Smooth muscle cell (in vitro differentiated cells): ENCODE data around the gene ZNF512B. TPM values are rescaled to one million over a fixed set of nuclear protein-coding genes. Genes with fewer than 3 reads are reported as not detected.

Experiments
- DNase-seq: peaks from one replicate; lab custom pipeline; 2025; ENCODE audit not compliant: unreplicated experiment; lab: John Stamatoyannopoulos, UW
- H2AFZ ChIP-seq: fragments of 200-600 bp; sonication (generic); 2 replicates; pipeline ENCODE4 v1.6.0; 2016; ENCODE audit warnings: antibody characterized with exemption, low read depth, mild to moderate bottlenecking
- H3F3A ChIP-seq: fragments of 200-600 bp; sonication (generic); 2 replicates; pipeline ENCODE4 v1.6.0; 2017; ENCODE audit warnings: antibody characterized with exemption, low read depth
- H3K27ac ChIP-seq: fragments of 200-600 bp; sonication (generic); 2 replicates; pipeline ENCODE4 v1.5.1; 2016; ENCODE audit warnings: low read depth, mild to moderate bottlenecking
- H3K27me3 ChIP-seq: fragments of 200-600 bp; sonication (generic); 2 replicates; pipeline ENCODE4 v1.6.1; 2016; ENCODE audit warnings: low read depth, mild to moderate bottlenecking
- H3K36me3 ChIP-seq: fragments of 200-600 bp; sonication (generic); 2 replicates; pipeline ENCODE4 v1.5.1; 2016; ENCODE audit warnings: low read depth
- H3K4me1 ChIP-seq: fragments of 200-600 bp; sonication (generic); 2 replicates; pipeline ENCODE4 v1.5.1; 2016; ENCODE audit warnings: low read depth
- H3K4me2 ChIP-seq: fragments of 200-600 bp; sonication (generic); 2 replicates; pipeline ENCODE4 v1.6.0; 2016; ENCODE audit warnings: mild to moderate bottlenecking
- H3K4me3 ChIP-seq: fragments of 200-600 bp; sonication (generic); 2 replicates; pipeline ENCODE4 v1.5.1; 2016; ENCODE audit warnings: mild to moderate bottlenecking
- H3K79me2 ChIP-seq: fragments of 200-600 bp; sonication (generic); 2 replicates; pipeline ENCODE4 v1.6.0; 2016; ENCODE audit warnings: low read depth, mild to moderate bottlenecking
- H3K9ac ChIP-seq: fragments of 200-600 bp; sonication (generic); 2 replicates; pipeline ENCODE4 v1.6.0; 2016; ENCODE audit warnings: low read depth
- H3K9me3 ChIP-seq: fragments of 200-600 bp; sonication (generic); replicated peaks from 2 replicates; pipeline ENCODE4 v1.5.1; 2016; ENCODE audit warnings: low read depth
- H4K20me1 ChIP-seq: fragments of 200-600 bp; sonication (generic); 2 replicates; pipeline ENCODE4 v1.6.0; 2016; ENCODE audit warnings: low read depth
- WGBS: methylation state at CpG from one replicate; pipeline ENCODE4 v1.1.7; 2016; ENCODE audit warnings: low lambda C conversion rate; 5-methylcytosine and 5-hydroxymethylcytosine counted together
- polyA plus RNA-seq: library from polyadenylated mRNA; unstranded; fragments of >200 nt; fragmentation: Nextera tagmentation; extraction: Ambion mirVana; gene quantifications from 2 replicates; pipeline ENCODE4 v1.2.1, GENCODE V29; 2016
- total RNA-seq: library from RNA; depleted of rRNA; stranded (reverse); fragments of >200 nt; gene quantifications from 2 replicates; pipeline ENCODE4 v1.2.3, GENCODE V29; 2014
- TF ChIP-seq, protein P1 (sequence below): fragments of 200-600 bp; sonication (generic); IDR thresholded peaks from 2 replicates; pipeline ENCODE4 v1.5.1; 2017; ENCODE audit warnings: borderline replicate concordance, mild to moderate bottlenecking, antibody characterized with exemption; ENCODE audit not compliant: insufficient read depth, poor library complexity, severe bottlenecking

Gene ZNF512B
- total and polyA plus RNA-seq, 2 experiments from 2014 or later: 4.6 to 5.6 TPM

DNA sequence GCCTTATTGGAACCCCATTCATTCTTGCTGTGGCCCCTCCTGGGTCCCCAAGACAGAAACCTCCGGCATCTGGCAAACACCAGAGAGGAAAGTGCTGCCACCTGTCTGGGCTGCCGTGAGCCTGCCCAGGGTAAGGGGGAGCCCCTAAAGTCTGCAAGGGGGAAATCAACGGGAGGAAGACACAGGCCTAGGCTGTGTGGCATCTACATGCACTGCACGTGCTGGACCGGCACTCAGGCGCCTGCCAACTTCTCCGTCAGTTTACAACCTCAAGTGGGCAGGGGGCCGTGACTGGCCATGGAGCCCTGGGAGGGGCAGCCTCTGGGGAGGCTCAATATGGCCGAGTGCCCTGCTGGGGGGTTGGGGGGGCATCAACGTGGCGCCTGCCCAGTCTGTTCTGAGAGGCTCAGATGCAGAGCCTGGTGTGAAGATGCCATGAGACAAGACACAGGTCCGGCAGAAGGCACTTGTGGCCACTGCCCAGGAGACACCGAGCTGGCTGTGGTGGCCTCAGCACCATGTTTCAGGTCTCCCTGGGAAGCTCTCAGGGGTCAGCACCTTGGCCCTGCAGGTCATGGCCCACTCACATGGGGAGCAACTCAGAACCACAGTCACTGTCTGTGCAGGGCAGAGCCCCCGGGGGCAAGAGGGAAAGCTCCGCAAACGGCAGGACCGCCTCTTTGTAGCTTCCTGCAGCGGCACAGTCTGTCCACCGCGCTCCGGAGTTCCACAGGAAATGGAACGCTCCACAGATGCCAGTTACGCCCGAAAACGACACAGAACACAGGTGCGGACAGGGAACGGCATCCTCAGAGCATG, 21.9 kb downstream of the ZNF512B start:
- peaks cover 100% of the 10 kb centered on the region for H4K20me1 ChIP-seq
- no peaks in the 10 kb centered on the region for H3F3A ChIP-seq
- H3K27me3 ChIP-seq: no peaks in the 10 kb centered on the region
- H3K36me3 ChIP-seq: no peaks in the 10 kb centered on the region
- no peaks in the 10 kb centered on the region for H3K9me3 ChIP-seq
- no peak overlapping the region for H3K27ac ChIP-seq
- peaks cover 40% of the 10 kb centered on the region for H3K79me2 ChIP-seq
- DNase-seq: no peak
- WGBS: 97% methylated on average over 27 of the region's 27 CpGs
- no peak overlapping the region for H2AFZ ChIP-seq
- H3K4me2 ChIP-seq: no peak overlapping the region
- H3K4me3 ChIP-seq: no peak overlapping the region
- no peak overlapping the region for H3K9ac ChIP-seq
- no peaks in the 10 kb centered on the region for H3K4me1 ChIP-seq
- TF ChIP-seq, protein P1, sequence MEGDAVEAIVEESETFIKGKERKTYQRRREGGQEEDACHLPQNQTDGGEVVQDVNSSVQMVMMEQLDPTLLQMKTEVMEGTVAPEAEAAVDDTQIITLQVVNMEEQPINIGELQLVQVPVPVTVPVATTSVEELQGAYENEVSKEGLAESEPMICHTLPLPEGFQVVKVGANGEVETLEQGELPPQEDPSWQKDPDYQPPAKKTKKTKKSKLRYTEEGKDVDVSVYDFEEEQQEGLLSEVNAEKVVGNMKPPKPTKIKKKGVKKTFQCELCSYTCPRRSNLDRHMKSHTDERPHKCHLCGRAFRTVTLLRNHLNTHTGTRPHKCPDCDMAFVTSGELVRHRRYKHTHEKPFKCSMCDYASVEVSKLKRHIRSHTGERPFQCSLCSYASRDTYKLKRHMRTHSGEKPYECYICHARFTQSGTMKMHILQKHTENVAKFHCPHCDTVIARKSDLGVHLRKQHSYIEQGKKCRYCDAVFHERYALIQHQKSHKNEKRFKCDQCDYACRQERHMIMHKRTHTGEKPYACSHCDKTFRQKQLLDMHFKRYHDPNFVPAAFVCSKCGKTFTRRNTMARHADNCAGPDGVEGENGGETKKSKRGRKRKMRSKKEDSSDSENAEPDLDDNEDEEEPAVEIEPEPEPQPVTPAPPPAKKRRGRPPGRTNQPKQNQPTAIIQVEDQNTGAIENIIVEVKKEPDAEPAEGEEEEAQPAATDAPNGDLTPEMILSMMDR: no peak

DNA sequence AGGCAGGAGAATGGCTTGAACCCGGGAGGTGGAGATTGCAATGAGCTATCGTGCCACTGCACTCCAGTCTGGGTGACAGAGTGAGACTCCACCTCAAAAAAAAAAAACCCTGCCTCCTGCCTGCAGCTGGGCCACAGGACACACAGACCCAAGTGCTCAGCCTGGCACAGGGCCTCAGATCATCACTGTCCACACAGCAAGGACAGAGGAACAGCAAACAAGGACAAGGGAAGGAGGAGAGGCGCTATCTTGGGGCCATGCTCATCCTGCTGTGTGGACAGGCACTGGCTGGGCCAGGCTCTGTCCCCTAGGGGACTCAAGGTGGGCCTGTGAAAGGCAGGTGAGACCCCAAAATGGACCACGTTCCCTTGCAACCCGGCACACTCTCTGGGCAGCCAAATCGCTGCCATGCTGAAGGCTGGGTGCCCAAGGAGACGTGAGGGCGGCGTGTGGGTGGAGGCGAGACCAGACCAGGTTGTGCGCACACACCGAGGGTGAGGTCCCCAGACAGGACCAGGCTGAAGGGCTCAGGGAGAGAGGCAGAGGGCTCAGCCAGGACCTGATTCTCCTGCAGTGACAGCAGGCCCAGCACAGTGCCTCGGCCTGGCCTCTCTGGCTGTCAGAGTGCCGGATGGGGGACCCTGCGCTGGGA, 22.6 kb downstream of the ZNF512B start:
- H3K27me3 ChIP-seq: no peaks in the 10 kb centered on the region
- peaks cover 33% of the 10 kb centered on the region for H3K79me2 ChIP-seq
- H2AFZ ChIP-seq: no peak overlapping the region
- H3K4me2 ChIP-seq: no peak overlapping the region
- H3K36me3 ChIP-seq: no peaks in the 10 kb centered on the region
- no peak overlapping the region for H3K27ac ChIP-seq
- H3K4me3 ChIP-seq: no peak overlapping the region
- H4K20me1 ChIP-seq: peaks cover 99% of the 10 kb centered on the region
- 97% methylated on average over 15 of the region's 15 CpGs for WGBS
- DNase-seq: no peak
- H3K4me1 ChIP-seq: no peaks in the 10 kb centered on the region
- H3K9me3 ChIP-seq: no peaks in the 10 kb centered on the region
- no peak overlapping the region for H3K9ac ChIP-seq
- TF ChIP-seq, protein P1: no peak
- H3F3A ChIP-seq: peaks cover 6% of the 10 kb centered on the region

DNA sequence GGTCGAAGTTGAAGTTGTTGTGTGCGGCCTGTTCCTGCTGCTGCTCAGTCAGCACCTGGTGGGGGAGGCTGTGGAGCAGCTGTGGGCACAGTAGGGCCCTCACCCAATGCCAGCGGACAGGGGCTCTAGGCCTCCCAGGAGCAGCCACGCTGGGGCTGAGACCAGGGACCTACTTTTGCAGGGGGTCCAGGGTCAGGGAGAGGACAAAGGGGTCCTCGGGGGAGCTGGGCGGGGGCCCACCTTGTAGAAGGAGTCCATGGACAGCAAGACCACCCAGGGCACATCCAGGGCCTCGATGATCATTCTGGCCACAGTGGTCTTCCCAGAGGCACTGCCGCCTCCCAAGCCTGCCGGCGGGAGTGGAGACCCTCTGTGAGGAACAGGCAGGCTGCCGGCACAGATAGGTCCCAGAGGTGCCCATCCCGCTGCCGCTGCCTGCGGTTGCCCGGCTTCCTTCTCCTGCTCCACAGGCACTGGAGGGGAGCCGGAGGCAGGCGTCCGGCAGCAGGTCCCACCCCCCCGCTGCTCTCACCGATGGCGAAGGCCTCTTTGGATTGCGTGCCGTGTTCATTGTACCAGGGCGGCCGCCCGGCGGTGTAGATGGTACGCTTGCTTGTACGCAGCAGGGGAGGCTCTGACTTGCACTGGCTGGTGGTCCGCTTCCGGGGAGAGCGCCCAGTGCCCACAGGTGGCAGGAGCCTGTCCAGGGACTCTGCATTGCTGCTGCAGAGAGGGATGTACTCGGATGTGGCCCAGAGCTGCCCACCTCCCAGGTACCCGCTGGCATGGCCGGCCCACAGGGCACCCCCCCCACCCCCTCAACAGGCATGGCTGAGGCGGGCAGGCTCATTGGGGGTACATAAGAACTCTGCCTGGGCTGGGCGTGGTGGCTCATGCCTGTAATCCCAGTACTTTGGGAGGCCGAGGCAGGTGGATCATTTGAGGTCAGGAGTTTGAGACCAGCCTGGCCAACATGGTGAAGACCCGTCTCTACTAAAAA, 23.5 kb downstream of the ZNF512B start:
- 97% methylated on average over 36 of the region's 39 CpGs for WGBS
- no peak overlapping the region for H3K4me2 ChIP-seq
- no peaks in the 10 kb centered on the region for H3K4me1 ChIP-seq
- no peak overlapping the region for H3K4me3 ChIP-seq
- peaks cover 96% of the 10 kb centered on the region for H4K20me1 ChIP-seq
- no peak overlapping the region for H3K9ac ChIP-seq
- no peak overlapping the region for H2AFZ ChIP-seq
- H3K79me2 ChIP-seq: peaks cover 25% of the 10 kb centered on the region
- DNase-seq: no peak
- H3F3A ChIP-seq: peaks cover 6% of the 10 kb centered on the region
- no peaks in the 10 kb centered on the region for H3K27me3 ChIP-seq
- no peak overlapping the region for H3K27ac ChIP-seq
- TF ChIP-seq, protein P1: no peak
- no peaks in the 10 kb centered on the region for H3K9me3 ChIP-seq
- H3K36me3 ChIP-seq: no peaks in the 10 kb centered on the region
